NCI-H446 treated with DMSO at 0.1 percent for 48 hours (cell line): ENCODE results near the gene SRSF8.
A peak's percentile ranks its signal among the peaks of the same experiment; 100 is the strongest.
"Not testable (repeated sequence)": the region's sequence is repeated elsewhere in the genome, so short reads cannot be mapped to it uniquely, and the experiment has no call there.

Experiments
- DNase-seq: peaks from one replicate; lab custom pipeline; 2025; lab: John Stamatoyannopoulos, UW

SRSF8 gene, protein sequence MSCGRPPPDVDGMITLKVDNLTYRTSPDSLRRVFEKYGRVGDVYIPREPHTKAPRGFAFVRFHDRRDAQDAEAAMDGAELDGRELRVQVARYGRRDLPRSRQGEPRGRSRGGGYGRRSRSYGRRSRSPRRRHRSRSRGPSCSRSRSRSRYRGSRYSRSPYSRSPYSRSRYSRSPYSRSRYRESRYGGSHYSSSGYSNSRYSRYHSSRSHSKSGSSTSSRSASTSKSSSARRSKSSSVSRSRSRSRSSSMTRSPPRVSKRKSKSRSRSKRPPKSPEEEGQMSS

DNA sequence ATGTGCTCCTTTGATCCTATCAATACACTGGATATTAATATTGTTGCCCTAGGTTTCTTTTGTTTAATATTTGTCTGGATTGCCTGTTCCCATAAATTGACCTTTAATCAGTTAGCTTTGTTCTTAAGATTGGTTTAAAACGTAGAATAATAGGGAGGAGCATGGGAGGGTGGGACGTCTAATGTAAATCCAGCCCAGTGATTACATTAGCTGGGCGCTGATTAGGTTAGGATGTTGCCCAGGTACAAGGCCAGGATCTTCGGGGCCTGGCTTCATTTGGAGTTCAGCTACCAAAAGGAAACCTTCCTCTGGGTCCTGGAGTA, at the start of gene SRSF8:
Gene SRSF8, plus strand, starts transcription at position 204 of the 323 bp plus-strand sequence. CDS start 308 bp downstream, outside the sequence.
- no peak for DNase-seq

DNA sequence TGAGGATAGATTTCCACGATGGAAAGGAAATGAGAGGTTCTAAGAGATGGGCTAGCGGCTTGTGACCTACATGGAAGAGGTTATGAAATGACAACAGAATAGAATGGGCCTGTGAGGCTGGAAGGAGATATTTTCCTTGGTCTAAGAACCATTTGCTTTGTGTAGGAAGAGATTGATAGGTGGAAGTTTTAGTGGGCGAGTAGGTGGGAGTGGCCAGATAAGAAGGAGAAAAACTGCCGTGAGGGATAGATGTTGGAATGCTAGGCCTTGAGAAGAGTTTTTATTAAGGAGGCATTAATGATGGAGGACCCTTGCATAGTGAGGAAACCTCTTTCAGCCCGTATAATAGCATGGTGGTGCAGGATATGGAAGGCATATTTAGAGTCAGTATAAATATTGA, 45.3 kb upstream of the SRSF8 start:
- DNase-seq, result not testable (repeated sequence)

DNA sequence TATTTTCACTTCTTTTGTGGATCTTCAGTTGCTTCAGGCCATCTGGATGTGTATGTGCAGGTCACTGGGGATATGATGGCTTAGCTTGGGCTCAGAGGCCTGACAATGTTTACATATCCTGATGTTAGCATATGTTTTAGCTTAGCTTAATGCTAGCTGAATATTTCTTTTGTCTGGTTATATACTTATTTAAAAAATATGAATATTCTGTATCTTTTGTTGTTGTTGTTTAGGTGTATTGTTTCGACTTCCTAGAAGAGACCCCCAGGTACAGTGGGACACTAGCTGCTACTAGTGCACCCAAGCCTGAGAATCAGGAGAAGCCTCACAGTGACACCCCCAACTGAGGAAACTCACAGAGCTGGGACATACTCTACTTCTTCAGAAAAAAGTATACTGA, 41.8 kb upstream of the SRSF8 start, which contains the start of gene KDM4E:
Gene KDM4E, plus strand, starts transcription at position 301 of the 400 bp plus-strand sequence. CDS start 300 bp downstream, outside the sequence.
- no peak for DNase-seq

DNA sequence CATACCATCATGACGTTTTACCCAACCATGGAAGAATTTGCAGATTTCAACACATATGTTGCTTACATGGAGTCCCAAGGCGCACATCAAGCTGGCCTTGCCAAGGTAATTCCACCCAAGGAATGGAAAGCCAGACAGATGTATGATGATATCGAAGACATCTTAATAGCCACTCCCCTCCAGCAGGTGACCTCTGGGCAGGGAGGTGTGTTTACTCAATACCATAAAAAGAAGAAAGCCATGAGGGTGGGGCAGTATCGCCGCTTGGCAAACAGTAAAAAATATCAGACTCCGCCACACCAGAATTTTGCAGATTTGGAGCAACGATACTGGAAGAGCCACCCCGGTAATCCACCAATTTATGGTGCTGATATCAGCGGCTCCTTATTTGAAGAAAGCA, 41.1 kb upstream of the SRSF8 start:
- not testable (repeated sequence) for DNase-seq

DNA sequence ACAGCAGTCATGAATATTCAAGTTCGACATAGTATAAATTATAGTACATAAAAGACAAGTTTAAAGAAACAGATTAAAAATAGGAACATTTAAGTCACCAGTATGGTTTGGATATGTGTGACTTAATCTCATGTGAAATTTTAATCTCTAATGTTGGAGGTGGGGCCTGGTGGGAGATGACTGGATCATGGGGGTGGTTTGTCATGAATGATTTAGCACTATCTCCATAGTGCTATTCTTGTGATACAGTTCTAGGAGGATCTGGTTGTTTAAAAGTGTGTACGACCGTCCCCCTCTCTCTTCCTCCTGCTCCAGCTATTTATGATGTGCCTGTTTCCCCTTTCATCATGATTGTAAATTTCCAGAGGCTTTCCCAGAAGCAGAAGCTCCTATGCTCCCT, 38.4 kb upstream of the SRSF8 start:
- DNase-seq, result no peak

DNA sequence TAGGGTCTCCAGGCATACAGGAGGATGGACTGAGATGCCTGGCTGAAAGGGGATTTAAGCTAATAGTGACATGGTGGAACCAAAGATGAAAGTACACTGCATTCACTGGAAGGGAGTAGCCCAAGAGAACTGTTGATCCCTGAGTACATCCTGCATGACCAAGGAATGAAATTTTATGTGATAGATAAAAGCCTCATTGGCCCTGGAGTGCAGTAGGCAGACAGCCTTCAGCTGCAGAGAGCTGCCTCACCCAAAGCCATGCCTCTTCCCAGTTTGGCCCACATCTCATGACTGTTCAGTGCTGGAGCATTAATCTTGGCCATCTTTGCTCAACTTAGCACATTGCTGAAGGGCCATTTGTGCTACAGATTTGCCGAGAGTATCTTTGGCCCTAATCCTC, 33.7 kb upstream of the SRSF8 start:
- no peak for DNase-seq

DNA sequence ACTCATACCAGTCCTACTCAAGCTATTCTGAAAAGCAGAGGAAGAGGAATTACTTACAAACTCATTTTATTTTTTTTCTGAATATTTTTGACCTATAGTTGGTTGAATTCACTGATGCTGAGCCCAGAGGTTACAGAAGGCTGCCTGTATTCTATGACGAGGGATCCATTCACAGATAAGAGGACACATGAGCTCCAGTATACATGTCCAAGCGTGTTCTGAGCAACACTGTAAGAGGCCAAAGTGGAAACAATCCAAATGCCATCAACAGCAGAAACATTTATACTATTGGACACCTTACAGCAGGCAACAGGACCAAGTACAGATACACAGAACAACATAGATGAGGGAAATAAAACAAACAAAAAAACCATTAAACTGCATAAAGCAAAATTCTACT, 31.4 kb upstream of the SRSF8 start:
- DNase-seq, result no peak

DNA sequence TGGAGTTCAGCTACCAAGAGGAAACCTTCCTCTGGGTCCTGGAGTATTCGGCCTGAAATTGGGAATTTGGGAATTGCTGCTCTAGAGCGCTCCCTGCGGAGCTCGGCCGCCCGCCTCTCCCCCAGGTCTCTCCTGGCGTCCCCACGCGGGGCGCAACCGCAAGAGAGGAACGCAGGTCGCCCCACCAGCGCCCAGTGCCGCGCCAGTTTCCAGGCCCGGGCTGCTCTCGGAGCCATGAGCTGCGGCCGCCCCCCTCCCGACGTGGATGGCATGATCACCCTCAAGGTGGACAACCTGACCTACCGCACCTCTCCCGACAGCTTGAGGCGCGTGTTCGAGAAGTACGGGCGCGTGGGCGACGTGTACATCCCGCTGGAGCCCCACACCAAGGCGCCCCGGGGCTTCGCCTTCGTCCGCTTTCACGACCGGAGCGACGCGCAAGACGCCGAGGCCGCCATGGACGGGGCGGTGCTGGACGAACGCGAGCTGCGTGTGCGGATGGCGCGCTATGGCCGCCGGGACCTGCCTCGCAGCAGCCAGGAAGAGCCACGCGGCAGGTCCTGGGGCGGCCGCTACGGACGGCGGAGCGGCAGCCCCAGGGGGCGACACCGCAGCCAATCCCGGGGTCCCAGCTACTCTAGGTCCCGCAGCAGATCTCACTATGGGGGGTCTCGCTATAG, 29.2 kb upstream of the SRSF8 start:
- DNase-seq, result not testable (repeated sequence)

DNA sequence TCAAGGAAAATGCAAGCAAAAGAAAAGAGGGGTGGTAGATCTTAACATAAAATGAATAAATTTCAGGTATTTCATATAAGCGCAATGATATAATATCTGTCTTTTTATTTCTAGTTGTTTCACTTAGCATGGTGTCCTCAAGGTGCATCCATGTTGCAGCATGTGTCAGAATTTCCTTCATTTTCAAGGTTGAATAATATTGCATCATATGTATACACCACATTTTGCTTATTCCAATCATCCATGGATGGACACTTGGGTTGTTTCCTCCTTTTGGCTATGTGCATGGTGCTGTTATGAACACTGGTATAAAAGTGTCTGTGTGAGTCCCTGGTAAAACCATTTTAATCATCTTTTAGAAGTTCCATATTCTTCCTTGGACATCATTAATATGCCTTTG, 24.5 kb upstream of the SRSF8 start:
- no peak for DNase-seq

DNA sequence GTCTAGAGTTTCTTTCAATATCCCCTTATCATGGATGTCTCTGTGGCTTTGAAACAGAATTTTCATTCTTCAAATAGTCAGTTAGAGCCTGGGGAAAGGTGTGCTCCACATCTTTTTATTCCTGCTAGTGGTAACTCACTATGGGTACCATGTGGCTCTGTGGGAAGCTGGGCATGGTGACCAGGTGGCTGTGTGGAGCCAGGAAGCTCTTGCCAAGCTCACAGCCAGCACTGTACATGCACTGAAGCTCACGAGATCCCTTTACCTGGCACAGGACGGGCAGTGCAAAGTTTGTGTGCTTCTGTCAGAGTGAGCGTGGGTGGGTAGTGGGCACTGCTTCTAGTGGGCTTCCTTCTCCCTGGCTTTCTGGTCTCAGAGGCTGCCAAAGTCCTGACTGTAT, 23.8 kb upstream of the SRSF8 start:
- no peak for DNase-seq

DNA sequence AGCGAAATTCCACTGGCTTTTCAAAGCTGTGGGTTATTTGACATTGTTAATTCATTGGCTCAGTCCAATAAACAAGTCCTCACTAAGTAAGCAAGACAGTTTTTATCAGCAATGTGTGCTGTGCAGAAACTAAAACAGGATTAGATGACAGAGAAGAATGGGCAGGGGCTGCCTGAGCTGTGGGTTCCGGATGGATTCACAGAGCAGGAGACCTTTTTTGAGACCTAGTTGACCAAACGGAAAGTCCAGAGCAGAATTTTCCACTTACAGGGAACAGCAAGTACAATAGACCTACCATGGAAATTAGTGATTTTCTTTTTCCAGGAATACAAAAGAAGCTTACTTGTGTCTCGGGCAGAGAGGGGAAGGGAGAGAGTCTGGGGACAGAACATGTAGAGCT, 22.7 kb upstream of the SRSF8 start:
- no peak for DNase-seq

DNA sequence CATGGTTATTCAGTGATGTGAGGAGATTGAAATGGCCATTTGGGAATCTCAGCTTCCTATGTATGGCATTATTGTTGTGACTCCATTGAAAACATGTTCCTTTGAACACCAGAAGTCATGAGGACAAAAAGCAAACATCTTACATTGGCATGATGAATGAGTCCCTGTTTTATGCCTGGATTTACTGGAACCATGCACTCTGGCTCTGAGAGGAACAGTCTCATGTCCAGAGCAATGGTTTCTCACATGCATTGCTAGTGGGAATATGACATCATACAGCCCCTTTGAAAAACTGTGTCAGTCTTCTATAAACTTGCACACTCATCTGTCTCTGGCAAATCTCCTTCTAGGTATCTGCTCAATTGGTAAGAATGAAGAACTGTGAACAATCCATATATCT, 20.9 kb upstream of the SRSF8 start:
- DNase-seq, result no peak

DNA sequence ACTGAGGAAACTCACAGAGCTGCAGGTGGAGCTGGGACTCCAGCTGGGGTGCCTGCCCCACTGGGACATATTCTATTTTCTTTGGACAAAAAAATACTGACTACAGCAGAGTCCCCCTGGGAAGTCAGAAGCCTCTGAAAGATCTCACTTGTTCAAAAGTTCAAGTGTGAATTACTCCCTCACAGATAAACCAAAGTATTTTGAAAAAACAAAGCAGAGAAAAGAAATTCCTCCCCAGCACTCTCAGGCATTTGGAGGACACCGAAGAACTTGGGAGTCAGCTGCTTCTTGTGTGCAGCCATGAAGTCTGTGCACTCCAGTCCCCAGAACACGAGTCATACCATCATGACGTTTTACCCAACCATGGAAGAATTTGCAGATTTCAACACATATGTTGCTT, 17.6 kb upstream of the SRSF8 start, which contains the start of gene KDM4F:
Gene KDM4F, plus strand, starts transcription at position 301 of the 400 bp plus-strand sequence.
- DNase-seq, result not testable (repeated sequence)

DNA sequence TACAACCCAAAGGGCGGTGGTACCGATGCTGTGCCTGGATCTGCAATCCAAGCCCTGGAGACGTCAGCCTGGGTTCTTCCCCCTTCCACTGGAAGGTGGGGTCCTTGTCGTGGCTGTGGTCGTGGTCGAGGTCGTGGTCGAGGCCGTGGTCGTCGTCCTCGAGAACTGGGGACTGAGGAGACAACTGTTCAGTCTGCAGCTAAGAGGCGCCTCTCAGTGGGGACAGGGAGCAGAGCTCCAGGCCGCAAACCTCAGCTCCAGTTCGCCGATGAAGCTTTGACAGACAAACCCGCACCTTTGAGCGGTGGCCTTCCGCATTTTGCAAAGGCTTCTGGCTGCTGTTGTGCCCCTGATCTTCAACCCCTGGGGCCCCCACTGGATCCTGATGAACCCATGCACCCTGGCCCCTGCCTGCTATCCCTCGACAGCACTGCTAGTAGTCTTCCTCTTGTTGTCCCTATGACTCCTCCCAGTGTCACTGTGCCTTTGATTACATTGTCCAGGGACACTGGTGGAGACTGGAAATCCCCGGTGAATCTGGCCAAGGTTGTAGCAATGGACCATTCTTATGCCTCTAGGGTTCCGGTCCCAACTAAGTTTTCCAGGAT, 16.0 kb upstream of the SRSF8 start:
- no peak for DNase-seq

DNA sequence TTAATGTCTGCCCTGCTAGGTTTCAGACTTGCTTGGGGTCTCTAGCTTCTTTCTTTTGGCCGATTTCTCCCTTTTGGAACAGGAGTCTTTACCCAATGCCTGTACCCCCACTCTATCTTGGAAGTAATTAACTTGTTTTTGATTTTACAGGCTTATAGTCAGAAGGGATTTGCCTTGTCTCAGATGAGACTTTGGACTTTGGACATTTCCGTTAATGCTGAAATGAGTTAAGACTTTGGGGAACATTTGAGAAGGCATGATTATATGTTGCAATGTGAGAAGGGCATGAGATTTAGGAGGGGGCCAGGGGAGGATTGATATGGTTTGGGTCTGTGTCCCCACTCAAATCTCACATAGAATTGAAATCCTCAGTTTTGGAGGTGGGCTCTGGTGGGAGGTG, 12.4 kb upstream of the SRSF8 start:
- DNase-seq, result no peak

DNA sequence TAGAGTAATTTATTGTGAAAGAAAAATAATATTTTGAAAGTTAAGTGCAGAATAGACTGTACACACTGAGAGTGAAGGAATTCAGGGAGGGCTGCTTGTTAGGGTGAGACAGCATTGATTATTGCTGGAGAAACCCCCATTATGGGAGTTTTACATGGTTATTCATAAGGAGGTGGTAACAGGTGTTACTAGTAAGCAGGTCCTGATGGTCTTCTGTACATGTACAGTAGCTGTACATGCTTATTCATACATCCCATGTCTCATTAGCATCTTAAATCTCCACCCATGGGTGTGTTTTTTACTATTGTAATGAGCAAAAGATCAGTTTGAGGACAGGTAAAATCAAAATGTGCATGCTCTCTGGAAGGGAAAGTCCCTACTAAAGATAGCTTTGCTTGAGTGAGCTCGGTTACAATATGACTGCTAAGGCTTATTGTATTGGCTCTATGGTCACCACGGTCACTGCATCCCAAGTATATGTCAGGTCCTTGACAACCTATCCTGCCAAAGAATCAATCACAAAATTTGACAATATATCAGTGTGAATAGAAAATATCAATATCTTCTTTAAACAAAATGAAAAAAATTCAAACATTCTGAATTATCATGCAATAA, 11.3 kb upstream of the SRSF8 start:
- no peak for DNase-seq

DNA sequence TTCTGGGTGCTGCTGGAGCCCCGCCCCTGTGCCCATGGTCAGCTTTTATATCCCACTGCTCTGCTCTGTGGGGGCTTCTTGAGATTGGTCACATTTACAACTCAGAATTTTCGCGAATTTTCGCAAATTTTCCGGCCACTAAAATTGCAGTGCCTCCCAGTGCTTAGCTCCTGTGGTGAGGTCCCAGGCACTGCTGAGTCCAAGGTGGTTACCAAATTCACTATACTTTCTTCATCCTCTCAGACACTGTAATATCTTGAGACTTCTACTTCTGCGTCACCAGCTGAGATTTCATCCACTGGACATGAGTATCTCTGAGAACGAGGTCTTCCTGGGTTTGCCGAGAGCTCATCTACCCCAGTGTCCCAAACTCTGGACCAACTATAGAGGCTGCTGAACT, 8.8 kb upstream of the SRSF8 start:
- no peak for DNase-seq

DNA sequence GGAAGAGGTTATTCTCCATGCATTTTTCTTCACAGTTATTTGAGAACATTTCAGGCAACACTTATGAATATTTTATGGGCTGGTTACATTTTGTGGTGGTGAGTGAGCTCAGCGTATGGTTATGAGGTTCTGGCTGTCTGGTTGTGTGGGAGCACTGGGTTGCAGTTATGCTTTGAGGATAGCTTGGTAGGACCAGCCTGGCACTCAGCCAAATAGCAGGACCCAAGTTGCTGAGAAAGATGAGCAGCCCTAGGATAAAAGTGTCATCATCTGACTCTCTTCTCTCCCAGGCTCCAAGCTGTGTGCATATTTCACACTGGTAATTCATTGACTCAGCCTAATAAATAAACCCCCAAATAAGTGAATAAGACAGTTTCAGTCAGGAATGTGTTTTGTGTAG, 8.1 kb upstream of the SRSF8 start:
- DNase-seq, result no peak

DNA sequence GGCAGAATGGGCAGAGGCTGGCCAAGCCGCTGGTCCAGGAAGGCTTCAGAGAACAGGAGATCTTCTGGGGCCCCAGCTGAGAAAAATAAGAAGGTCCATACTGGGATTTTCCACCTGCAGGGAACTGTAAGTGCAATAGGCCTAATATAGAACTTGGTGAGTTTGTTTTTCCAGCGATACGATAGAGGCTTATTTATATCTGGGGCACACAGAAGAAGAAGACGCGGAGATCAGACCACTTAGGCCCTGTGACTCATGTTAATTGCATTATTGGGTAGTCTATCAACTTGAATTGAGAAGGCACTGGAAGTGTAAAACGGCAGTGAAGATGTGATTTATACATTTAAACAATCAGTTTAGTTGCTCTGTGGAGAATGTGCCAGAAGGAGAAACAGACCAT, 7.7 kb upstream of the SRSF8 start:
- no peak for DNase-seq

DNA sequence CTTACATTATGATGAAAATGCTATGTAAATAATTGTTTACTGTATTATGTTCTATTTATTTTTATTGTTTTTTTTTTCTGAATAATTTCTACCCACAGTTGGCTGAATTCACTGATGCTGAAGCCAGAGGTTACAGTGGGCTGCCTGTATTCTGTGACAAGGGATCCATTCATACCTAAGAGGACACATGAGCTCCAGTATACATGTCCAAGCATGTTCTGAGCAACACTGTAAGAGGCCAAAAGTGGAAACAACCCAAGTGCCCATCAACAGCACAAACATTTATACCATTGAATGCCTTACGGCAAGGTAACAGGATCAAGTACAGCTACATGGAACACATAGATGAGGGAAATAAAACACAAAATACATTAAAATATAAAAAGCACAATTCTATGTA, 1.4 kb upstream of the SRSF8 start:
- no peak for DNase-seq

DNA sequence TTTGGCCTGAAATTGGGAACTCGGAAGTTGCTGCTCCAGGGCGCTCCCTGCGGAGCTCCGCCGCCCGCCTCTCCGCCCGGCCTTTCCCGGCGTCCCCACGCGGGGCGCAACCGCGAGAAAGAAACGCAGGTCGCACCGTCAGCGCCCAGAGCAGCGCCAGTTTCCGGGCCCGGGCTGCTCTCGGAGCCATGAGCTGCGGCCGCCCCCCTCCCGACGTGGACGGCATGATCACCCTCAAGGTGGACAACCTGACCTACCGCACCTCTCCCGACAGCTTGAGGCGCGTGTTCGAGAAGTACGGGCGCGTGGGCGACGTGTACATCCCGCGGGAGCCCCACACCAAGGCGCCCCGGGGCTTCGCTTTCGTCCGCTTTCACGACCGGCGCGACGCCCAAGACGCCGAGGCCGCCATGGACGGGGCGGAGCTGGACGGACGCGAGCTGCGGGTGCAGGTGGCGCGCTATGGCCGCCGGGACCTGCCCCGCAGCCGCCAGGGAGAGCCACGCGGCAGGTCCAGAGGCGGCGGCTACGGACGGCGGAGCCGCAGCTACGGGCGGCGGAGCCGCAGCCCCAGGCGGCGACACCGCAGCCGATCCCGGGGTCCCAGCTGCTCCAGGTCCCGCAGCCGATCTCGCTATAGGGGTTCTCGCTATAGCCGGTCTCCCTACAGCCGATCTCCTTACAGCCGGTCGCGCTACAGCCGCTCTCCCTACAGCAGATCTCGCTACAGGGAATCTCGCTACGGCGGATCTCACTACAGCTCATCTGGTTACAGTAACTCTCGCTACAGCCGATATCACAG, 521 bp downstream of the SRSF8 start:
- DNase-seq, result peak; percentile 58

DNA sequence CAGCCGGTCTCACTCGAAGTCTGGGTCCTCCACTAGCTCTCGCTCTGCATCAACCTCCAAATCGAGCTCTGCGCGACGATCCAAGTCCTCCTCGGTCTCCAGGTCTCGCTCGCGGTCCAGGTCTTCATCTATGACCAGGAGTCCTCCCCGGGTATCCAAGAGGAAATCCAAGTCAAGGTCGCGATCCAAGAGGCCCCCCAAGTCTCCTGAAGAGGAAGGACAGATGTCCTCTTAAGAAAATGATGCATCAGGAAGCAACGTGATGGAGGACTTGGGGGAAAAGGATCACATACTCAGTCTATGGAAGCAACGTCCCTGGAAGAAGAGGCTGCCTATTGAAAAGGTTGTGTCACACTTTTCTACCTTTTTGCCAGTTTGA, 1.1 kb downstream of the SRSF8 start:
- no peak for DNase-seq
